Peyer's patch (tissue), 4 donors: ENCODE measurements around the gene EPB41L4A.

ENCODE experiments used
- POLR2A ChIP-seq, 2 donors: fragments of 450-650 bp; IDR thresholded peaks; one replicate each; pipeline ENCODE4 v1.5.1; 2017; ENCODE audit warnings: antibody characterized with exemption in 2 of 2, mild to moderate bottlenecking in 2 of 2, moderate library complexity in 2 of 2
- TF ChIP-seq, protein P1 (sequence below), 6 experiments: fragments of 450-650 bp in 4 of 6; fragments of 200-600 bp in 2 of 6; sonication (generic) in 1 of 6; IDR thresholded peaks; one replicate each; pipeline ENCODE4 v1.5.1; 2017 to 2019; ENCODE audit warnings: antibody characterized with exemption in 6 of 6, mild to moderate bottlenecking in 3 of 6, moderate library complexity in 1 of 6

- TF ChIP-seq, protein P1, sequence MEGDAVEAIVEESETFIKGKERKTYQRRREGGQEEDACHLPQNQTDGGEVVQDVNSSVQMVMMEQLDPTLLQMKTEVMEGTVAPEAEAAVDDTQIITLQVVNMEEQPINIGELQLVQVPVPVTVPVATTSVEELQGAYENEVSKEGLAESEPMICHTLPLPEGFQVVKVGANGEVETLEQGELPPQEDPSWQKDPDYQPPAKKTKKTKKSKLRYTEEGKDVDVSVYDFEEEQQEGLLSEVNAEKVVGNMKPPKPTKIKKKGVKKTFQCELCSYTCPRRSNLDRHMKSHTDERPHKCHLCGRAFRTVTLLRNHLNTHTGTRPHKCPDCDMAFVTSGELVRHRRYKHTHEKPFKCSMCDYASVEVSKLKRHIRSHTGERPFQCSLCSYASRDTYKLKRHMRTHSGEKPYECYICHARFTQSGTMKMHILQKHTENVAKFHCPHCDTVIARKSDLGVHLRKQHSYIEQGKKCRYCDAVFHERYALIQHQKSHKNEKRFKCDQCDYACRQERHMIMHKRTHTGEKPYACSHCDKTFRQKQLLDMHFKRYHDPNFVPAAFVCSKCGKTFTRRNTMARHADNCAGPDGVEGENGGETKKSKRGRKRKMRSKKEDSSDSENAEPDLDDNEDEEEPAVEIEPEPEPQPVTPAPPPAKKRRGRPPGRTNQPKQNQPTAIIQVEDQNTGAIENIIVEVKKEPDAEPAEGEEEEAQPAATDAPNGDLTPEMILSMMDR (IDR thresholded peaks at IDR 0.05) = no peak
- no peak for TF ChIP-seq POLR2A (IDR thresholded peaks at IDR 0.05)
Observed at GRCh38 chr5:112381521-112381920, 37.6 kb downstream of the EPB41L4A start.
